ENCODE data around the gene ZFYVE1.
"Not testable (repeated sequence)": the region's sequence is repeated elsewhere in the genome, so short reads cannot be mapped to it uniquely, and the experiment has no call there.

ZFYVE1 gene

GRCh38 chr14:73022051-73022450 is 4.9 kb downstream of the ZFYVE1 start:
- no peak for TF ChIP-seq CTCF (conservative IDR thresholded peaks at IDR 0.05)
- no peak overlapping the region for H3K27ac ChIP-seq

GRCh38 chr14:73016011-73016410 is 10.9 kb downstream of the ZFYVE1 start:
- H3K27ac ChIP-seq = not testable (repeated sequence)

GRCh38 chr14:73015552-73015951 is 11.4 kb downstream of the ZFYVE1 start:
- not testable (repeated sequence) for H3K27ac ChIP-seq

GRCh38 chr14:73014105-73014504 is 12.8 kb downstream of the ZFYVE1 start:
- no peak overlapping the region for H3K27ac ChIP-seq
- TF ChIP-seq CTCF (conservative IDR thresholded peaks at IDR 0.05) = no peak

GRCh38 chr14:73011189-73011588 is 15.7 kb downstream of the ZFYVE1 start:
- not testable (repeated sequence) for H3K27ac ChIP-seq

GRCh38 chr14:73008501-73008900 is 18.4 kb downstream of the ZFYVE1 start:
- TF ChIP-seq CTCF (conservative IDR thresholded peaks at IDR 0.05) = no peak
- no peak overlapping the region for H3K27ac ChIP-seq

- no peak for TF ChIP-seq CTCF (conservative IDR thresholded peaks at IDR 0.05)
- no peak overlapping the region for H3K27ac ChIP-seq
Measured at GRCh38 chr14:73007835-73008234, 19.1 kb downstream of the ZFYVE1 start.

GRCh38 chr14:73004641-73005040 is 22.3 kb downstream of the ZFYVE1 start:
- H3K27ac ChIP-seq = not testable (repeated sequence)

- no peak for TF ChIP-seq CTCF (conservative IDR thresholded peaks at IDR 0.05)
- no peak overlapping the region for H3K27ac ChIP-seq
Measured at GRCh38 chr14:73003681-73004080, 23.2 kb downstream of the ZFYVE1 start.

GRCh38 chr14:73000073-73000472 is 26.8 kb downstream of the ZFYVE1 start:
- no peak for TF ChIP-seq CTCF (conservative IDR thresholded peaks at IDR 0.05)
- H3K27ac ChIP-seq = no peak overlapping the region
